ENCODE data around the gene ITIH2.
"Not testable (repeated sequence)": the region's sequence is repeated elsewhere in the genome, so short reads cannot be mapped to it uniquely, and the experiment has no call there.

Gene ITIH2

GRCh38 chr10:7744307-7744706, 41.2 kb downstream of the ITIH2 start:
- DNase-seq (ENCODE audit: low spot score) = no peak

GRCh38 chr10:7748637-7749036, 45.5 kb downstream of the ITIH2 start:
- not testable (repeated sequence) for DNase-seq (ENCODE audit: low spot score)

GRCh38 chr10:7750222-7750621, 47.1 kb downstream of the ITIH2 start:
- DNase-seq (ENCODE audit: low spot score) = no peak

GRCh38 chr10:7752251-7752650, 49.1 kb downstream of the ITIH2 start:
- no peak for DNase-seq (ENCODE audit: low spot score)

GRCh38 chr10:7755103-7755502, 52.0 kb downstream of the ITIH2 start:
- no peak for DNase-seq (ENCODE audit: low spot score)

GRCh38 chr10:7756360-7756992, 53.4 kb downstream of the ITIH2 start:
- DNase-seq (ENCODE audit: low spot score) = no peak

GRCh38 chr10:7763929-7764328, 60.8 kb downstream of the ITIH2 start:
- DNase-seq (ENCODE audit: low spot score) = no peak

- no peak for DNase-seq (ENCODE audit: low spot score)
Observed at GRCh38 chr10:7766241-7766640, 63.1 kb downstream of the ITIH2 start.

GRCh38 chr10:7767209-7767608, 64.1 kb downstream of the ITIH2 start:
- DNase-seq (ENCODE audit: low spot score) = no peak

- no peak for DNase-seq (ENCODE audit: low spot score)
Observed at GRCh38 chr10:7768417-7768816, 65.3 kb downstream of the ITIH2 start.

GRCh38 chr10:7773845-7774801, 71.0 kb downstream of the ITIH2 start:
- no peak for DNase-seq (ENCODE audit: low spot score)

GRCh38 chr10:7776777-7777176, 73.7 kb downstream of the ITIH2 start:
- DNase-seq (ENCODE audit: low spot score) = no peak

GRCh38 chr10:7782194-7782593, 79.1 kb downstream of the ITIH2 start:
- DNase-seq (ENCODE audit: low spot score) = not testable (repeated sequence)

GRCh38 chr10:7786430-7786829, 83.3 kb downstream of the ITIH2 start:
- DNase-seq (ENCODE audit: low spot score) = no peak

GRCh38 chr10:7787150-7787856, 84.2 kb downstream of the ITIH2 start:
- peak; percentile 8 for DNase-seq (ENCODE audit: low spot score)

GRCh38 chr10:7787857-7788638, 84.9 kb downstream of the ITIH2 start, which contains the start of the genes ATP5F1C and KIN:
TSS of gene ATP5F1C (plus strand) at chr10:7788177. CDS start at chr10:7788208, 31 bp downstream.
TSS of gene KIN (minus strand) at chr10:7787993. CDS start at chr10:7787933, 60 bp downstream.
- DNase-seq (ENCODE audit: low spot score) = peak; percentile 97

GRCh38 chr10:7788639-7789286, 85.6 kb downstream of the ITIH2 start:
- DNase-seq (ENCODE audit: low spot score) = peak; percentile 14

- peak; percentile 20 for DNase-seq (ENCODE audit: low spot score)
Observed at GRCh38 chr10:7789390-7789789, 86.3 kb downstream of the ITIH2 start.

- no peak for DNase-seq (ENCODE audit: low spot score)
Observed at GRCh38 chr10:7792541-7792940, 89.4 kb downstream of the ITIH2 start.

GRCh38 chr10:7794251-7795026, 91.3 kb downstream of the ITIH2 start:
- no peak for DNase-seq (ENCODE audit: low spot score)
